ENCODE data around the gene JMJD7. TPM values are rescaled to one million over a fixed set of nuclear protein-coding genes. Genes with fewer than 3 reads are reported as not detected.

JMJD7 gene
- total RNA-seq, 4 donors from 2014 or later = 9.1 to 61.1 (median 13.1) TPM

GRCh38 chr15:41801850-41802455, 25.9 kb upstream of the JMJD7 start:
- peaks cover 0 to 14% (median 0%) of the 10 kb centered on the region in 3 donors for H3K36me3 ChIP-seq
- TF ChIP-seq, protein P1, sequence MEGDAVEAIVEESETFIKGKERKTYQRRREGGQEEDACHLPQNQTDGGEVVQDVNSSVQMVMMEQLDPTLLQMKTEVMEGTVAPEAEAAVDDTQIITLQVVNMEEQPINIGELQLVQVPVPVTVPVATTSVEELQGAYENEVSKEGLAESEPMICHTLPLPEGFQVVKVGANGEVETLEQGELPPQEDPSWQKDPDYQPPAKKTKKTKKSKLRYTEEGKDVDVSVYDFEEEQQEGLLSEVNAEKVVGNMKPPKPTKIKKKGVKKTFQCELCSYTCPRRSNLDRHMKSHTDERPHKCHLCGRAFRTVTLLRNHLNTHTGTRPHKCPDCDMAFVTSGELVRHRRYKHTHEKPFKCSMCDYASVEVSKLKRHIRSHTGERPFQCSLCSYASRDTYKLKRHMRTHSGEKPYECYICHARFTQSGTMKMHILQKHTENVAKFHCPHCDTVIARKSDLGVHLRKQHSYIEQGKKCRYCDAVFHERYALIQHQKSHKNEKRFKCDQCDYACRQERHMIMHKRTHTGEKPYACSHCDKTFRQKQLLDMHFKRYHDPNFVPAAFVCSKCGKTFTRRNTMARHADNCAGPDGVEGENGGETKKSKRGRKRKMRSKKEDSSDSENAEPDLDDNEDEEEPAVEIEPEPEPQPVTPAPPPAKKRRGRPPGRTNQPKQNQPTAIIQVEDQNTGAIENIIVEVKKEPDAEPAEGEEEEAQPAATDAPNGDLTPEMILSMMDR (IDR thresholded peaks at IDR 0.05) = no peak
- no peak for TF ChIP-seq POLR2A (IDR thresholded peaks at IDR 0.05)

GRCh38 chr15:41804361-41804760, 23.5 kb upstream of the JMJD7 start:
- H3K9me3 ChIP-seq = no peaks in the 10 kb centered on the region
- H3K36me3 ChIP-seq = peaks cover 0 to 14% (median 0%) of the 10 kb centered on the region in 3 donors
- H3K4me1 ChIP-seq = peaks cover 0 to 8% (median 0%) of the 10 kb centered on the region in 4 donors
- no peak overlapping the region for H3K4me3 ChIP-seq
- TF ChIP-seq, protein P1 (IDR thresholded peaks at IDR 0.05) = no peak
- TF ChIP-seq POLR2A (IDR thresholded peaks at IDR 0.05) = no peak
- DNase-seq = no peak
- no peaks in the 10 kb centered on the region for H3K27me3 ChIP-seq
- H3K27ac ChIP-seq = peak overlapping the region in 1 of 4 donors; percentile 62

More at GRCh38 chr15:41801850-41802455, 25.9 kb upstream of the JMJD7 start:
- no peak overlapping the region for H3K4me3 ChIP-seq
- no peak overlapping the region for H3K27ac ChIP-seq
- H3K27me3 ChIP-seq = no peaks in the 10 kb centered on the region
- DNase-seq = peak in 1 of 3 donors; percentile 23
- H3K9me3 ChIP-seq = no peaks in the 10 kb centered on the region
- H3K4me1 ChIP-seq = peaks cover 0 to 14% (median 0%) of the 10 kb centered on the region in 4 donors

DNA sequence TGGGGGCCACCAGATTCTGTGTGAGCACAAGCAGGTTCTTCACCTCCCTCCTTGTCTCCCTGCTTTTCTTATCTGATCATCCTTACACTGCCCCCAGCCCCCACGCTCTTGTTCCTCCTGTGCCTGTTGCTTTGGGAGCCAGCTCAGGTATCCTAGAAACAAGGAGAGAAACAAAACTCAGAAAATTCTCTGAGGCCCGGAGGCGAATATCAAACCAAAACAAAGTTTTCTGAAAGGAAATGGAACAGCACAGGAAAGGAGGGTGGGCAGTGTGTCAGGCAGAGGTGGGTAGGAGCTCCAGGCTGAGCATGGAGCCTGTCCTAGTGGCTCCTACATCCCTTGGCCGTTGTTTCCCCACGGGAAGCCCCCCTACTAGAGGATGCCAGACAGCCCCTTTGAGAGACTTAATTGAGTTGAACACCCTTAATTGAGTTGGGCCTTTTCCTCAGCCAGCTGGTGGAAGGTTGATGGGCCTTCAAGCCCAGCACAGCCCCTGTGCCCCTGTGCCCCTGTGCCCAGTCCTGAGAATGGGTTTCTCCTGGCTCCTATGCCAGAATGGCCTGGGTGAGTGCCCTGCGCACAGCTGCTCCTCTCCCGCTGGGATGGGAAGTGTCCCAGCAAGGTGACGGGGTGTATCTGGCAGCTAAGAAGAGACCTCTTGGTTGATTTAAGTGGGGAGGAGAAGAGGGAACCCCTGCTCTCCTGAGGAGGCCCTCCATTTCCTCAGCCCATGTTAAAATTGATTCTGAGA, 22.8 kb upstream of the JMJD7 start:
- TF ChIP-seq POLR2A (IDR thresholded peaks at IDR 0.05) = no peak
- TF ChIP-seq, protein P1 (IDR thresholded peaks at IDR 0.05) = no peak
- Histone ChIP-seq H3K9me3 (no peaks in the 10 kb centered on the region), H3K4me1 (peaks cover 0 to 8% (median 0%) of the 10 kb centered on the region in 4 donors), H3K27me3 (no peaks in the 10 kb centered on the region), H3K27ac (peak overlapping the region in 1 of 4 donors; percentile 62), H3K36me3 (peaks cover 0 to 12% (median 0%) of the 10 kb centered on the region in 3 donors), H3K4me3 (no peak overlapping the region)
- DNase-seq = no peak

- H3K27me3 ChIP-seq = no peaks in the 10 kb centered on the region
- H3K4me3 ChIP-seq = no peak overlapping the region
- no peaks in the 10 kb centered on the region for H3K9me3 ChIP-seq
- TF ChIP-seq, protein P1 (IDR thresholded peaks at IDR 0.05) = no peak
- TF ChIP-seq POLR2A (IDR thresholded peaks at IDR 0.05) = no peak
- peak overlapping the region in 1 of 4 donors; percentile 62 for H3K27ac ChIP-seq
- DNase-seq = no peak
- H3K36me3 ChIP-seq = peaks cover 0 to 7% (median 0%) of the 10 kb centered on the region in 3 donors
- peaks cover 0 to 8% (median 0%) of the 10 kb centered on the region in 4 donors for H3K4me1 ChIP-seq
Observed at GRCh38 chr15:41805711-41806110, 22.2 kb upstream of the JMJD7 start.

- no peaks in the 10 kb centered on the region for H3K27me3 ChIP-seq
- no peak for DNase-seq
- no peak overlapping the region for H3K4me3 ChIP-seq
- H3K27ac ChIP-seq = peak overlapping the region in 1 of 4 donors; percentile 62
- H3K36me3 ChIP-seq = peaks cover 0 to 7% (median 0%) of the 10 kb centered on the region in 3 donors
- TF ChIP-seq, protein P1 (IDR thresholded peaks at IDR 0.05) = peak in 3 of 6 experiments; percentile 26 to 32 (median 29)
- no peak for TF ChIP-seq POLR2A (IDR thresholded peaks at IDR 0.05)
- peaks cover 0 to 8% (median 0%) of the 10 kb centered on the region in 4 donors for H3K4me1 ChIP-seq
- no peaks in the 10 kb centered on the region for H3K9me3 ChIP-seq
Observed at GRCh38 chr15:41806291-41807181, 21.4 kb upstream of the JMJD7 start.

Data from Peyer's patch (tissue), 4 donors.